Coronary artery (tissue), 2 donors: ENCODE measurements around the gene ABCG4.
"Not testable (repeated sequence)": the region's sequence is repeated elsewhere in the genome, so short reads cannot be mapped to it uniquely, and the experiment has no call there.

ENCODE experiments used
- DNase-seq: peaks from one replicate; pipeline ENCODE4 v3.0.0-alpha.2; 2017; ENCODE audit warnings: low spot score
- H3K27ac ChIP-seq, 2 donors: fragments of 200-600 bp; sonication (generic); one replicate each; pipeline ENCODE4 v1.5.1; 2016 to 2019
- H3K4me3 ChIP-seq: fragments of 200-600 bp; sonication (generic); 2 replicates; pipeline ENCODE4 v1.5.1; 2016; ENCODE audit warnings: mild to moderate bottlenecking, moderate library complexity
- CTCF ChIP-seq: fragments of 200-600 bp; sonication (generic); IDR thresholded peaks from one replicate; pipeline ENCODE4 v1.5.1; 2019; ENCODE audit warnings: antibody characterized with exemption

The ABCG4 gene

GRCh38 chr11:119188887-119189286 lies 40.0 kb downstream of the ABCG4 start:
- no peak for TF ChIP-seq CTCF

GRCh38 chr11:119189393-119189792 lies 40.5 kb downstream of the ABCG4 start:
- TF ChIP-seq CTCF: no peak
- no peak for DNase-seq
- no peak overlapping the region for H3K27ac ChIP-seq
- H3K4me3 ChIP-seq: no peak overlapping the region

More at GRCh38 chr11:119188887-119189286, 40.0 kb downstream of the ABCG4 start:
- peak; percentile 72 for DNase-seq
- H3K27ac ChIP-seq: no peak overlapping the region
- H3K4me3 ChIP-seq: no peak overlapping the region

- DNase-seq: no peak
- no peak for TF ChIP-seq CTCF
- no peak overlapping the region for H3K27ac ChIP-seq
- no peak overlapping the region for H3K4me3 ChIP-seq
These were observed 41.7 kb downstream of the ABCG4 start for GRCh38 chr11:119190531-119190930.

GRCh38 chr11:119191265-119191664 lies 42.4 kb downstream of the ABCG4 start:
- not testable (repeated sequence) for H3K27ac ChIP-seq, H3K4me3 ChIP-seq, DNase-seq

- Histone ChIP-seq H3K4me3 (no peak overlapping the region), H3K27ac (no peak overlapping the region)
- TF ChIP-seq CTCF: no peak
- DNase-seq: no peak
These were observed 43.3 kb downstream of the ABCG4 start for GRCh38 chr11:119192111-119192510.

- no peak overlapping the region for H3K27ac ChIP-seq
- H3K4me3 ChIP-seq: no peak overlapping the region
- TF ChIP-seq CTCF: no peak
- no peak for DNase-seq
These were observed 44.1 kb downstream of the ABCG4 start for GRCh38 chr11:119193001-119193400.

- no peak for DNase-seq
- no peak for TF ChIP-seq CTCF
- no peak overlapping the region for H3K27ac ChIP-seq
These were observed 44.8 kb downstream of the ABCG4 start for GRCh38 chr11:119193626-119194025.

More at GRCh38 chr11:119193626-119194025, 44.8 kb downstream of the ABCG4 start:
- no peak overlapping the region for H3K4me3 ChIP-seq
